Left hindlimb (tissue), 1 donor: ENCODE results near the gene DENND6A.
A peak's percentile ranks its signal among the peaks of the same experiment; 100 is the strongest.
"Not testable (repeated sequence)": the region's sequence is repeated elsewhere in the genome, so short reads cannot be mapped to it uniquely, and the experiment has no call there.

Experiments
- DNase-seq: peaks from one replicate; pipeline ENCODE4 v3.0.0-alpha.2; 2018

The DENND6A gene

GRCh38 chr3:57634259-57634658 is 58.6 kb downstream of the DENND6A start:
- not testable (repeated sequence) for DNase-seq

DNA sequence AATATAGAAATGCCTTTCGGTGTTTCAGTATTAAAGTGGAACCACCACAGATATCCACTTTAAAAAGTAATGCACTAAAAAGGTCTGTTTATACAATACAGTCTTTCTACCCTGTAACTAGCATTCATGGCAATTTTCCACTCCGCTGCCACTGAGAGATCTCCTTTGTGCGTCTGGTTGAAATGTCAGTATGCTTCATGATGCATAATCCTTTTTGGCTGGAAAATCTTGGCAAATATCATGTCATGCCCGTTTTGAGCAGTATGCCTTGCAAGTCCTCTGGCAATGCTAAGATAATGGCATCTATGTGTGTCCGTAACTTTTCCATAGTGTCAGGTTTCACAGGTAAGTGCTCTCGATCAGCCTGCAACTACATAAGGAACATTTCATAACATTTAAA is 64.9 kb downstream of the DENND6A start:
- no peak for DNase-seq

GRCh38 chr3:57624801-57625200 is 68.1 kb downstream of the DENND6A start:
- DNase-seq: no peak

GRCh38 chr3:57622362-57622761 is 70.5 kb downstream of the DENND6A start:
- no peak for DNase-seq

DNA sequence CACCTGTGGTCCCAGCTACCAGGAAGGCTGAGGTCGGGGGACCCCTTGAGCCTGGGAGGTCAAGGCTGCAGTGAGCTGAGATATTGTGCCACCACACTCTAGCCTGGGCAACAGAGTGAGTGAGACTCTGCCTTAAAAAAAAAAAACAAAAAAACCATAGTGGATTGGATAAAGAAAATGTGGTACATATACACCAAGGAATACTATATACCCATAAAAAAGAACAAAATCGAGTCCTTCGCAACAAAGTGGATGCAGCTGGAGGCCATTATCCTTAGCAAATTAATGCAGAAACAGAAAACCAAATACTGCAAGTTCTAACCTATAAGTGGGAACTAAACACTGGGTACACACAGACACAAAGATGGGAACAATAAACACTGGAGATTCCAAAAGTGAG is 75.1 kb downstream of the DENND6A start:
- no peak for DNase-seq

DNA sequence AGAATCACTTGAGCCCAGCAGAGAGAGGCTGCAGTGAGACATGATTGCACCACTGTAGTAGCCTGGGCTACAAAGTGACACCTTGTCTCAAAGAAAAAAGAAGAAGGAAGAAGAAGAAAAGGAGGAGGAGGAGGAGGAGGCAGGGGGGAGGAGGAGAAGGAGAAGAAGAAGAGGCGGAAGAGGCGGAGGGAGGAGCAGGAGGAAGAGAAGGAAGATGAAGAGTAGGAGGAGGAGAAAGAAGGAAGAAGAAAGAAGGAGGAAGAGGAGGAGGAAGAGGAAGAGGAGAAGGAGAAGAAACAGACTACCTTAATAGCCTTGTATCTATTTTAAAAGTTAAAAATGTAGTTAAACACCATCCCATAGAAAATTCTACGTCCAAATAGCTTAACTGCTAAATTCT is 76.6 kb downstream of the DENND6A start:
- DNase-seq: no peak

DNA sequence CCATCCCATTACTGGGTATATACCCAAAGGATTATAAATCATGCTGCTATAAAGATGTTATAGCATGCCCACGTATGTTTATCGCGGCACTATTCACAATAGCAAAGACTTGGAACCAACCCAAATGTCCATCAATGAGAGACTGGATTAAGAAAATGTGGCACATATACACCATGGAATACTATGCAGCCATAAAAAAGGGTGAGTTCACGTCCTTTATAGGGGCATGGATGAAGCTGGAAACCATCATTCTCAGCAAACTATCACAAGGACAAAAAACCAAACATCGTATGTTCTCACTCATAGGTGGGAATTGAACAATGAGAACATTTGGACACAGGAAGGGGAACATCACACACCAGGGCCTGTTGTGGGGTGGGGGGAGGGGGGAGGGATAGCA is 81.0 kb downstream of the DENND6A start:
- DNase-seq: not testable (repeated sequence)

DNA sequence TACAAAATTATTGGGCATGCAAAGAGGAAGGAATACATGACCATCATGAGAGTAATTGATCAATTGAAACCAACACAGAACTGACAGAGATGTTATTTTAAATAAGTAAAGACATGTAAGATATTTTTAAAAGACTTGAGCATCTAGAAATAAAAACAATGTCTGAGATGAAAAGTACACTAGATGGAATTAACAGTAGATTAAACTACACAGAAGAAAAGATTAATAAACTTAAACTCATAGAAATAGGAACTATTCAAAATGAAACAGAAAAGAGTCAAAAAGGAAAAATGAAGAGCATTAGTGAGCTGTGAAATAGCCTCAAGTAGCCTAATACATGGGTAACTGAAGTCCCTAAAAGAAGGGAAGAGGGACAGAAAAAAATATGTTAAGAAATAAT is 87.2 kb downstream of the DENND6A start:
- no peak for DNase-seq

- no peak for DNase-seq
Observed at GRCh38 chr3:57604971-57605370, 87.9 kb downstream of the DENND6A start.

- no peak for DNase-seq
Observed at GRCh38 chr3:57600195-57600594, 92.7 kb downstream of the DENND6A start.

DNA sequence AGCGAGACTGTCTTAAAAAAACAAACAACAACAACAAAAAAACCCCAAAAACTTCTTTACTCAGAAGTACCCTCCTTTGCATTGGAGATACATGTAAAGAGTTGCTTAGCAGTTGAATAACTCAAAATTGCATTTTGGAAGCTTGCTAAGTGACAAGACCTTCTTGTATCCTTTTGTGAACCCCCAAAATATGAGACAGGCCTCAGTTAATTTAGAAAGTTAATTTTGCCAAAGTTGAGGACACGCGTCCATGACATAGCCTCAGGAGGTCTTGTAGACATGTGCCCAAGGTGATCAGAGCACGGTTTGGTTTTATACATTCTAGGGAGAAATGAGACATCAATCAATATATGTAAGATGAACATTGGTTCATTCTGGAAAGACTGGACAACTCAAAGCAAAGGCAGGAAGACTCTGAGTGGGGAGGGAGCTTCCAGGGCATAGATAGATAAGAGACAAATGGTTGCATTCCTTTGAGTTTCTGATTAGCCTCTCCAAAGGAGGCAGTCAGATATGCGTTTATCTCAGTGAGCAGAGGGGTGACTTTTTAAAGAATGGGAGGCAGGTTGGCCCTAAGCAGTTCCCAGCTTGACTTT is 94.0 kb downstream of the DENND6A start:
- DNase-seq: no peak

- DNase-seq: peak; percentile 100
Observed at GRCh38 chr3:57597127-57597923, 95.6 kb downstream of the DENND6A start, which contains the start of gene ARF4. ARF4 (minus strand) TSS chr3:57597344; CDS start chr3:57597140, 204 bp downstream.

DNA sequence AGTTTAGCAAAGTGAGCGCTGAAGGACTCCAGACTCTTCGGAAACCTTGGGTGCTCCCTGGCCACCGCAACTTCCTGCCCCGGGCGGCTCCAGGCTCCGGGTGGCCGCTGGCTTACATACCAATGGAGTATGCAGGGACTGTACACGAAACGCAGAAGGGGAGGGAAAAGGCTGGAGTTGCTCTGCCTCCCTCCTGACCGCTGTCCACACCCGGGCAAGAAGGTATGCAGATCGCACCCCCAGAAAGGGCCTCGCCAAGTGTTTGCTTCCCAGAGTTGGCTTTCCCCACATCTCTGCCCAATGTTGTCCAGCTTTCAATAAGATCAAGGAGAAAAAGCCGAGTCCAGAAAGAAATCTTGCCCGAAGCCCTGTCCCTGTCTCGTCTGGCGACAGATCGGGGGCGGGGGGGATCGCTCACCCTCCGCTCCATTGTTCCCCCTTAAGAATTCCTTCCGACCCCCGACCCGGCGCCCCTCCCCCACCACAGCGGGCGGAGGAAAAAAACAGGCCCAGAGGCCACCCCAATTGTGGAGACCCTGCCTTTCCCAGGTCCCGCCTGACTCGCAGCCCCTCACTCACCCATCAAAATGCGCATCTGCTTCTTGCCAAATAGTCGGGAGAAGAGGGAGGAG is 96.3 kb downstream of the DENND6A start:
- DNase-seq: peak; percentile 85

- DNase-seq: no peak
Observed at GRCh38 chr3:57594576-57594975, 98.3 kb downstream of the DENND6A start.

DNA sequence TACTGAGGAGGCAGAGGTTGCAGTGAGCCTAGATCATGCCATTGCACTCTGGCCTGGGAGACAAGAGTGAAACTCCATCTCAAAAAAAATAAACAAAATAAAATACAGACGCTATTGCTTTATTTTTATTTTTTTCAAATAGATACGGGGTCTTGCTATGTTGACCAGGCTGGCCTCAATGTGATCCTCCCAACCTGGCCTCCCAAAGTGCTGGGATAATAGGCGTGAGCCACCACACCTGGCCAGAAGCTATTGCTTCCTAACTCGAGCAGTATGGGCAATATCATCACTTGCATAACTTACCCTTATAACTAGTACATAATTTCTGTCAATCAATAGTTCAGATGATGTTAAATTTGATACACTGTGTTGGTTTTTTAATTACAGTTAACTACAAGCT is 98.7 kb downstream of the DENND6A start:
- DNase-seq: no peak

- DNase-seq: no peak
Observed at GRCh38 chr3:57592306-57592705, 100.6 kb downstream of the DENND6A start.

GRCh38 chr3:57587905-57588304 is 105.0 kb downstream of the DENND6A start:
- DNase-seq: no peak

- no peak for DNase-seq
Observed at GRCh38 chr3:57586778-57587177, 106.1 kb downstream of the DENND6A start.

DNA sequence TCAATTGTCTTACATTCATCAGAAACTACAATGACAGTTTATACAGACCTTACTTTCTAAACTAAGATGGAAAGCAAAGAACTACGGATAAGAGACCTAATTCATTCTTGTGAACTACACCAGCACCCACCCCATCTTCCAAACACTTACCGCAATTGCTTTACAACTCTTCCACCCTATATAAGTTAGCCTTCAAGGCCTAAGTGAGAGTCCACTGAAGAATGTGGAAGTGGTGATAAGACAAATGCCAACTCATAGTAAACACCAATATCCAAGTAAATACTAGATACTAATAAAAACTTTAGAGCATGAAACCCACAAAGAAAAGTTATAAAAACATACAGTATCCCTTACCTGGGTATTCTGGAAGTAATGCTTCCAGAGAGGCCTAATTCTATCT is 109.3 kb downstream of the DENND6A start:
- no peak for DNase-seq

DNA sequence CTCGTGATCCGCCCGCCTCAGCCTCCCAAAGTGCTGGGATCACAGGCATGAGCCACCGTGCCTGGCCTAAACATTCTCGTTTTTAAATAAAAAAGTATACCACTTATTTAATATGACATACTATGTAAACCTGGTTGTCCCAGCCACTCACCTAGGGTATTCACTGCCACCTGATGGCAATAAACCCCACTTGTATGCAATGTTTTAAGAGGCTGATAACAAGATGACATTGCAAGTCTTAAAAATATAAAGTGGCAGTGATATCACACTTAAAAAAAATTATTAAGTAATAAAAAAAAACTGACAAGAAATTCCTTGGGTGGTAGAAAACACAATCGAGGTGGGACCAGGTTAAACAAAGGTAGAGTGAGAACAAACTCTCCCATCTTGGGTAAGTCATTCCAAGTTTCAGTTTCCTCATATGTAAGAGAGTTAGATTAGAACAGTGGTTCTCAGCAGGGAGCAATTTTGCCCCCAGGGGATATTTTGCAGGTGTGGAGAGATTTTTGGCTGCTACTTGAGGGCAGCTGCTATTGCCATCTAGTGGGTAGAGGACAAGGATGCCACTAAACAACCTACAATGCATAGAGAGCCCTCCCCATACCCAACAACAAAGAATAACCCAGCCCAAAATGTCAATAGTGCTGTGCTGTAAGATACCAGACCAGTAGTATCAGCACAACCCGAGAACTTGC is 110.3 kb downstream of the DENND6A start:
- DNase-seq: no peak

- DNase-seq: no peak
Observed at GRCh38 chr3:57577801-57578200, 115.1 kb downstream of the DENND6A start.

GRCh38 chr3:57575966-57576626 is 116.8 kb downstream of the DENND6A start:
- DNase-seq: no peak
